ENCODE results near the gene ANAPC13. TPM values are rescaled to one million over a fixed set of nuclear protein-coding genes. Genes with fewer than 3 reads are reported as not detected.

ANAPC13 gene
- total RNA-seq, 1 experiment from 2014 or later = 52.7 TPM

- Histone ChIP-seq H3K9me3 (ENCODE audit: insufficient read depth, low read depth) (no peaks in the 10 kb centered on the region), H3K4me2 (no peak overlapping the region), H3K36me3 (ENCODE audit: low read depth) (no peaks in the 10 kb centered on the region), H3K27ac (no peak overlapping the region), H3K9me2 (ENCODE audit: insufficient read depth) (no peaks in the 10 kb centered on the region), H3F3A (ENCODE audit: insufficient read depth, low read depth) (peaks cover 19% of the 10 kb centered on the region; the same call in 1 of the 2 replicates), H3K4me3 (no peak overlapping the region), H3K27me3 (ENCODE audit: insufficient read depth, low read depth) (no peaks in the 10 kb centered on the region), H3K4me1 (replicated peaks; ENCODE audit: insufficient read depth) (peaks cover 30% of the 10 kb centered on the region), H3K79me2 (ENCODE audit: low read depth) (no peaks in the 10 kb centered on the region), H2AFZ (no peak overlapping the region), H4K20me1 (ENCODE audit: insufficient read depth) (no peaks in the 10 kb centered on the region)
- no TSS peak for BruUV-seq (replicated peaks)
- DNase-seq = peak; percentile 23 to 47
- intact Hi-C loops (cut with micrococcal nuclease; ENCODE audit: unreplicated experiment) = no loop called here
- CTCF ChIA-PET = no interaction called here
- POLR2A ChIA-PET (ENCODE audit: unreplicated experiment) = interaction anchor here (0.7 kb wide), 1 partner anchor 122 kb away, joined by 3 read pairs; no protein-coding TSS in a partner anchor
- no peak for TF ChIP-seq CTCF (conservative IDR thresholded peaks at IDR 0.05)
- no peak for TF ChIP-seq EZH2 (IDR thresholded peaks at IDR 0.05; ENCODE audit: low read depth)
Measured at GRCh38 chr3:134441321-134441720, 44.5 kb downstream of the ANAPC13 start.

GRCh38 chr3:134437211-134437752 lies 48.5 kb downstream of the ANAPC13 start:
- no peak overlapping the region for H3K4me2 ChIP-seq

DNA sequence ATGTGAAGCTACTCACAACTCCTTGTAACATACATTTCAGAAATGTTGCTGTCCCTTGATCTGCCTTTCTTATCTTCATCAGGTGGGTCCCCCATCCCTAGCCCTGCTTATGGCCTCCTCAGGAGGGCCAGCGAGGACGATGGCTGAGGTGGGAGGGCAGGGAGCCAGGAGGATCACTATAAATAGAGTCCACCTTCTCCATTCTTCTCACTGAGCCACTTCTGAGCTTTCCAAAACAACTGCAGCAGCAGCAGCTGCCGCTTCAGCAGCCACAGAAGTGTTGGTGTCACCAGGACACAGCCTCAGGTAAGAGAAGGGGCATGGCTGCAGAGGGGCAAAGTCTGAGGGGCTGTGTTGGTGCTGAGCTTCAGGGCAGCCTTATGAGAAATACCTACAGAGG lies 53.5 kb downstream of the ANAPC13 start:
- Histone ChIP-seq H4K20me1 (ENCODE audit: insufficient read depth) (no peaks in the 10 kb centered on the region), H3K27me3 (ENCODE audit: insufficient read depth, low read depth) (no peaks in the 10 kb centered on the region), H3K4me3 (no peak overlapping the region), H3K9me3 (ENCODE audit: insufficient read depth, low read depth) (no peaks in the 10 kb centered on the region; the same call in 1 of the 2 replicates), H3K4me2 (no peak overlapping the region), H3K9me2 (ENCODE audit: insufficient read depth) (no peaks in the 10 kb centered on the region), H3K4me1 (replicated peaks; ENCODE audit: insufficient read depth) (peaks cover 18% of the 10 kb centered on the region), H2AFZ (no peak overlapping the region), H3K79me2 (ENCODE audit: low read depth) (no peaks in the 10 kb centered on the region), H3K36me3 (ENCODE audit: low read depth) (no peaks in the 10 kb centered on the region), H3K27ac (no peak overlapping the region), H3F3A (ENCODE audit: insufficient read depth, low read depth) (peaks cover 15% of the 10 kb centered on the region; the same call in 1 of the 2 replicates)
- no TSS peak for BruUV-seq (replicated peaks)
- intact Hi-C loops (cut with micrococcal nuclease; ENCODE audit: unreplicated experiment) = no loop called here
- no peak for DNase-seq
- TF ChIP-seq CTCF (conservative IDR thresholded peaks at IDR 0.05) = no peak
- TF ChIP-seq EZH2 (IDR thresholded peaks at IDR 0.05; ENCODE audit: low read depth) = no peak
- ChIA-PET CTCF (interaction anchor here (0.6 kb wide), 2 partner anchors 27 to 58 kb away, joined by 3 to 4 read pairs; no protein-coding TSS in a partner anchor), POLR2A (ENCODE audit: unreplicated experiment) (no interaction called here)

More at GRCh38 chr3:134437211-134437752, 48.5 kb downstream of the ANAPC13 start:
- Histone ChIP-seq H3K4me3 (no peak overlapping the region), H3K79me2 (ENCODE audit: low read depth) (no peaks in the 10 kb centered on the region), H3K9me2 (ENCODE audit: insufficient read depth) (no peaks in the 10 kb centered on the region), H3K4me1 (replicated peaks; ENCODE audit: insufficient read depth) (0 out of 2 replicates have a peak, but pooled peaks cover 6% of the 10 kb centered on the region), H3K27ac (no peak overlapping the region), H3K9me3 (ENCODE audit: insufficient read depth, low read depth) (no peaks in the 10 kb centered on the region; the same call in 1 of the 2 replicates), H2AFZ (no peak overlapping the region), H3F3A (ENCODE audit: insufficient read depth, low read depth) (0 out of 2 replicates have a peak, but pooled peaks cover 4% of the 10 kb centered on the region), H4K20me1 (ENCODE audit: insufficient read depth) (no peaks in the 10 kb centered on the region), H3K36me3 (ENCODE audit: low read depth) (no peaks in the 10 kb centered on the region), H3K27me3 (ENCODE audit: insufficient read depth, low read depth) (no peaks in the 10 kb centered on the region)
- ChIA-PET CTCF (no interaction called here), POLR2A (ENCODE audit: unreplicated experiment) (no interaction called here)
- TF ChIP-seq CTCF (conservative IDR thresholded peaks at IDR 0.05) (no peak), EZH2 (IDR thresholded peaks at IDR 0.05; ENCODE audit: low read depth) (no peak)
- intact Hi-C loops (cut with micrococcal nuclease; ENCODE audit: unreplicated experiment) = no loop called here
- no TSS peak for BruUV-seq (replicated peaks)
- DNase-seq = no peak

Data from PC-9 (cell line).